ENCODE data around the gene MYADML2. TPM values are rescaled to one million over a fixed set of nuclear protein-coding genes. Genes with fewer than 3 reads are reported as not detected.

Gene MYADML2
- total RNA-seq, 2 donors from 2014 or later, result not detected

GRCh38 chr17:81967244-81967532 is 20.2 kb upstream of the MYADML2 start:
- Mint-ChIP-seq H3K36me3 (ENCODE audit: low read depth) (no peaks in the 10 kb centered on the region), H3K4me1 (peaks cover 25% of the 10 kb centered on the region), H3K4me3 (no peak overlapping the region), H3K27ac (no peak overlapping the region), H3K27me3 (ENCODE audit: insufficient read depth) (peaks cover 35% of the 10 kb centered on the region), H3K9me3 (peaks cover under 1% of the 10 kb centered on the region)
- DNase-seq, result peak; percentile 79
- Histone ChIP-seq H3K9ac (ENCODE audit: extremely low read depth, low read length, poor library complexity, severe bottlenecking) (no peak overlapping the region), H3K27ac (ENCODE audit: low read depth, low read length) (no peak overlapping the region), H3K4me1 (ENCODE audit: control insufficient read depth, insufficient read depth, low read length) (no peaks in the 10 kb centered on the region), H3K4me3 (ENCODE audit: low read length) (no peak overlapping the region), H3K36me3 (ENCODE audit: control insufficient read depth, insufficient read depth, low read length) (no peaks in the 10 kb centered on the region), H3K9me3 (ENCODE audit: control insufficient read depth, low read length) (no peaks in the 10 kb centered on the region), H3K27me3 (ENCODE audit: control insufficient read depth, insufficient read depth, low read length, poor library complexity, severe bottlenecking) (peaks cover 15% of the 10 kb centered on the region)
- TF ChIP-seq CTCF (conservative IDR thresholded peaks at IDR 0.05), result no peak
- WGBS, 2 experiments (ENCODE audit: insufficient coverage in 1 of 2, insufficient read length in 1 of 2), result 92 to 100% methylated on average over 3 to 5 of the region's 5 CpGs

- Histone ChIP-seq H3K4me3 (ENCODE audit: low read length) (no peak overlapping the region), H3K27ac (ENCODE audit: low read depth, low read length) (no peak overlapping the region), H3K27me3 (ENCODE audit: control insufficient read depth, insufficient read depth, low read length, poor library complexity, severe bottlenecking) (peaks cover 21% of the 10 kb centered on the region), H3K36me3 (ENCODE audit: control insufficient read depth, insufficient read depth, low read length) (no peaks in the 10 kb centered on the region), H3K4me1 (ENCODE audit: control insufficient read depth, insufficient read depth, low read length) (no peaks in the 10 kb centered on the region), H3K9me3 (ENCODE audit: control insufficient read depth, low read length) (no peaks in the 10 kb centered on the region), H3K9ac (ENCODE audit: extremely low read depth, low read length, poor library complexity, severe bottlenecking) (no peak overlapping the region)
- no peak overlapping the region for H3K27ac Mint-ChIP-seq
- no peaks in the 10 kb centered on the region for H3K9me3 Mint-ChIP-seq
- WGBS, 2 experiments (ENCODE audit: insufficient coverage in 1 of 2, insufficient read length in 1 of 2), result 77 to 83% methylated on average over 12 to 41 of the region's 41 CpGs
- H3K36me3 Mint-ChIP-seq (ENCODE audit: low read depth), result no peaks in the 10 kb centered on the region
- no peak for TF ChIP-seq CTCF (conservative IDR thresholded peaks at IDR 0.05)
- peaks cover 37% of the 10 kb centered on the region for H3K27me3 Mint-ChIP-seq (ENCODE audit: insufficient read depth)
- no peak overlapping the region for H3K4me3 Mint-ChIP-seq
- DNase-seq, result peak; percentile 83
- peaks cover 25% of the 10 kb centered on the region for H3K4me1 Mint-ChIP-seq
Observed at GRCh38 chr17:81966343-81967243, 19.6 kb upstream of the MYADML2 start.

- peaks cover 41% of the 10 kb centered on the region for H3K27me3 Mint-ChIP-seq (ENCODE audit: insufficient read depth)
- no peak overlapping the region for H3K9ac ChIP-seq (ENCODE audit: extremely low read depth, low read length, poor library complexity, severe bottlenecking)
- H3K27me3 ChIP-seq (ENCODE audit: control insufficient read depth, insufficient read depth, low read length, poor library complexity, severe bottlenecking), result peaks cover 37% of the 10 kb centered on the region
- no peaks in the 10 kb centered on the region for H3K9me3 Mint-ChIP-seq
- no peak overlapping the region for H3K27ac Mint-ChIP-seq
- no peak overlapping the region for H3K4me3 ChIP-seq (ENCODE audit: low read length)
- no peaks in the 10 kb centered on the region for H3K9me3 ChIP-seq (ENCODE audit: control insufficient read depth, low read length)
- no peak for TF ChIP-seq CTCF (conservative IDR thresholded peaks at IDR 0.05)
- no peaks in the 10 kb centered on the region for H3K36me3 ChIP-seq (ENCODE audit: control insufficient read depth, insufficient read depth, low read length)
- DNase-seq, result no peak
- 84 to 86% methylated on average over 14 to 22 of the region's 22 CpGs for WGBS, 2 experiments (ENCODE audit: insufficient coverage in 1 of 2, insufficient read length in 1 of 2)
- no peaks in the 10 kb centered on the region for H3K36me3 Mint-ChIP-seq (ENCODE audit: low read depth)
- H3K4me1 ChIP-seq (ENCODE audit: control insufficient read depth, insufficient read depth, low read length), result no peaks in the 10 kb centered on the region
- no peak overlapping the region for H3K4me3 Mint-ChIP-seq
- no peak overlapping the region for H3K27ac ChIP-seq (ENCODE audit: low read depth, low read length)
- peaks cover 25% of the 10 kb centered on the region for H3K4me1 Mint-ChIP-seq
Observed at GRCh38 chr17:81964081-81964849, 17.2 kb upstream of the MYADML2 start.
